Testis (tissue), 2 donors: ENCODE data around the gene ZNF276.

Source experiments
- POLR2A ChIP-seq: fragments of 450-650 bp; IDR thresholded peaks from one replicate; pipeline ENCODE4 v1.6.1; 2017; ENCODE audit warnings: antibody characterized with exemption, mild to moderate bottlenecking, moderate library complexity
- TF ChIP-seq, protein P1 (sequence below), 3 experiments: fragments of 450-650 bp in 2 of 3; fragments of 200-600 bp in 1 of 3; sonication (generic) in 1 of 3; IDR thresholded peaks; one replicate each; pipeline ENCODE4 v1.5.1; 2016 to 2019; ENCODE audit warnings: antibody characterized with exemption in 3 of 3, mild to moderate bottlenecking in 2 of 3, moderate library complexity in 1 of 3

DNA sequence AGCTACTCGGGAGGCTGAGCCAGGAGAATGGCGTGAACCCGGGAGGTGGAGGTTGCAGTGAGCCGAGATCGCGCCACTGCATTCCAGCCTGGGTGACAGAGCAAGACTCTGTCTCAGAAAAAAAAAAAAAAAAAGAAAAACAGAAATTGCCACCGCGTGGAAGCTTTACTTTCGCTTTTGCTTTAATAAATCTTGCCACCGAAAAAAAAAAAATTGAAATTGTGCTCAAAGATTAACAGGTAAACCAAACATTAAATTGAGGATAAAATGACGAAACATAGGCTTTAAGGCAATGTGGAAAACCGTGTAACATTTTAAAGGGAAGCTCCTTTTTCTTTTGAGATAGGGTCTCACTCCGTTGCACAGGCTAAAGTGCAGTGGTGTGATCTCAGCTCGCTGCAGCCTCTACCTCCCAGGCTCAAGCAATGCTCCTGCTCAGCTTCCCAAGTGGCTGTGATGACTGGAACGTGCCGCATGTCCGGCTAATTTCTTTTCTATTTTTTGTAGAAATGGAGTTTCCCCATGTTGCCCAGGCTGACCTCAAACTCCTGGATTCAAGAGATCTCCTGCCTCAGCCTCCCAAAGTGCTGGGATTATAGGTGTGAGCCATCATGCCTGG lies 40.1 kb downstream of the ZNF276 start:
- TF ChIP-seq POLR2A = no peak
- TF ChIP-seq, protein P1, sequence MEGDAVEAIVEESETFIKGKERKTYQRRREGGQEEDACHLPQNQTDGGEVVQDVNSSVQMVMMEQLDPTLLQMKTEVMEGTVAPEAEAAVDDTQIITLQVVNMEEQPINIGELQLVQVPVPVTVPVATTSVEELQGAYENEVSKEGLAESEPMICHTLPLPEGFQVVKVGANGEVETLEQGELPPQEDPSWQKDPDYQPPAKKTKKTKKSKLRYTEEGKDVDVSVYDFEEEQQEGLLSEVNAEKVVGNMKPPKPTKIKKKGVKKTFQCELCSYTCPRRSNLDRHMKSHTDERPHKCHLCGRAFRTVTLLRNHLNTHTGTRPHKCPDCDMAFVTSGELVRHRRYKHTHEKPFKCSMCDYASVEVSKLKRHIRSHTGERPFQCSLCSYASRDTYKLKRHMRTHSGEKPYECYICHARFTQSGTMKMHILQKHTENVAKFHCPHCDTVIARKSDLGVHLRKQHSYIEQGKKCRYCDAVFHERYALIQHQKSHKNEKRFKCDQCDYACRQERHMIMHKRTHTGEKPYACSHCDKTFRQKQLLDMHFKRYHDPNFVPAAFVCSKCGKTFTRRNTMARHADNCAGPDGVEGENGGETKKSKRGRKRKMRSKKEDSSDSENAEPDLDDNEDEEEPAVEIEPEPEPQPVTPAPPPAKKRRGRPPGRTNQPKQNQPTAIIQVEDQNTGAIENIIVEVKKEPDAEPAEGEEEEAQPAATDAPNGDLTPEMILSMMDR (IDR thresholded peaks at IDR 0.05) = no peak
